Adrenal gland (tissue), 5 donors: ENCODE results near the gene HCFC2.

Experiments
- POLR2A ChIP-seq, 2 donors: fragments of 450-650 bp; IDR thresholded peaks; one replicate each; pipeline ENCODE4 v1.6.1; 2017; ENCODE audit warnings: antibody characterized with exemption in 2 of 2, mild to moderate bottlenecking in 2 of 2, moderate library complexity in 1 of 2
- TF ChIP-seq, protein P1 (sequence below), 6 experiments: fragments of 450-650 bp in 4 of 6; fragments of 200-600 bp in 2 of 6; sonication (generic) in 1 of 6; IDR thresholded peaks; 1 replicate in 5 of 6; 2 replicates in 1 of 6; pipeline versions ENCODE4 v1.5.1 to v1.8.0; 2016 to 2021; ENCODE audit warnings: antibody characterized with exemption in 6 of 6, mild to moderate bottlenecking in 2 of 6, moderate library complexity in 1 of 6
- donor health status: DM: no; HTN: no; CAD: no.

DNA sequence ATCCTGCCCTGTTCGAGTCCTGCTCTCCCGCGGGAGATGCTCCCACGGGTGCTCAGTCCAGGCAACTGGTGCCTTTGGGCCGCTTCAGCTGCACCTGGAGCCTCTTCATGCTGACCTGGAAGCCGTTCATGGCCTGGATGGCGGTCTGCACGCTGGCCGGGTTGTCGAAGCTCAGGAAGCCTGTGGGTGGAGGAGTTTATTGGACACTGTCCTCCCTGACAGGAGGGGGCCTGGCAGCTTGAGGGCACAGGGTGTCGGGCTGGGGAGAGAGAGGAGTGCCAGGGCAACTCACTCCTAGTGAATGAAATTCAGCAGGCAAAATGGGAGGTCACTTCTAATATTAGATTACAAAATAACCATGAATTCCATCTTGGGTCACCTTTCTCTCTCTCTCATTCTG, 83.0 kb downstream of the HCFC2 start:
- TF ChIP-seq, protein P1, sequence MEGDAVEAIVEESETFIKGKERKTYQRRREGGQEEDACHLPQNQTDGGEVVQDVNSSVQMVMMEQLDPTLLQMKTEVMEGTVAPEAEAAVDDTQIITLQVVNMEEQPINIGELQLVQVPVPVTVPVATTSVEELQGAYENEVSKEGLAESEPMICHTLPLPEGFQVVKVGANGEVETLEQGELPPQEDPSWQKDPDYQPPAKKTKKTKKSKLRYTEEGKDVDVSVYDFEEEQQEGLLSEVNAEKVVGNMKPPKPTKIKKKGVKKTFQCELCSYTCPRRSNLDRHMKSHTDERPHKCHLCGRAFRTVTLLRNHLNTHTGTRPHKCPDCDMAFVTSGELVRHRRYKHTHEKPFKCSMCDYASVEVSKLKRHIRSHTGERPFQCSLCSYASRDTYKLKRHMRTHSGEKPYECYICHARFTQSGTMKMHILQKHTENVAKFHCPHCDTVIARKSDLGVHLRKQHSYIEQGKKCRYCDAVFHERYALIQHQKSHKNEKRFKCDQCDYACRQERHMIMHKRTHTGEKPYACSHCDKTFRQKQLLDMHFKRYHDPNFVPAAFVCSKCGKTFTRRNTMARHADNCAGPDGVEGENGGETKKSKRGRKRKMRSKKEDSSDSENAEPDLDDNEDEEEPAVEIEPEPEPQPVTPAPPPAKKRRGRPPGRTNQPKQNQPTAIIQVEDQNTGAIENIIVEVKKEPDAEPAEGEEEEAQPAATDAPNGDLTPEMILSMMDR (IDR thresholded peaks at IDR 0.05): no peak
- TF ChIP-seq POLR2A (IDR thresholded peaks at IDR 0.05): no peak
